ENCODE results near the gene NALCN. TPM values are rescaled to one million over a fixed set of nuclear protein-coding genes. Genes with fewer than 3 reads are reported as not detected.

The NALCN gene
- polyA plus RNA-seq, 1 experiment, result 2.2 TPM

GRCh38 chr13:101300531-101300930, 115.8 kb downstream of the NALCN start:
- Histone ChIP-seq H3K27ac (ENCODE audit: low read depth, low read length) (no peak overlapping the region), H3K9me3 (ENCODE audit: control insufficient read depth, insufficient read depth, low read length) (peaks cover 2% of the 10 kb centered on the region; the same call in 1 of the 2 replicates), H3K4me3 (ENCODE audit: low read depth, low read length) (no peak overlapping the region), H3K27me3 (ENCODE audit: control insufficient read depth, insufficient read depth, low read length) (no peaks in the 10 kb centered on the region)
- TF ChIP-seq CTCF (IDR thresholded peaks at IDR 0.05; ENCODE audit: low read depth, low read length), result no peak
- no peak for DNase-seq (ENCODE audit: low read depth, low spot score)
- ChIA-PET POLR2A (no interaction called here), CTCF (no interaction called here)

GRCh38 chr13:101298517-101298916, 117.8 kb downstream of the NALCN start:
- DNase-seq (ENCODE audit: low read depth, low spot score), result no peak
- no peaks in the 10 kb centered on the region for H3K27me3 ChIP-seq (ENCODE audit: control insufficient read depth, insufficient read depth, low read length)
- no peak overlapping the region for H3K27ac ChIP-seq (ENCODE audit: low read depth, low read length)
- TF ChIP-seq CTCF (IDR thresholded peaks at IDR 0.05; ENCODE audit: low read depth, low read length), result no peak
- no peak overlapping the region for H3K4me3 ChIP-seq (ENCODE audit: low read depth, low read length)
- peaks cover 2% of the 10 kb centered on the region; the same call in 1 of the 2 replicates for H3K9me3 ChIP-seq (ENCODE audit: control insufficient read depth, insufficient read depth, low read length)
- ChIA-PET POLR2A (no interaction called here), CTCF (interaction anchor here (0.9 to 1.5 kb wide), 3 partner anchors 11 to 154 kb away, joined by 3 to 4 read pairs (median 3); no protein-coding TSS in a partner anchor)

GRCh38 chr13:101297794-101298193, 118.5 kb downstream of the NALCN start:
- no peak for DNase-seq (ENCODE audit: low read depth, low spot score)
- Histone ChIP-seq H3K4me3 (ENCODE audit: low read depth, low read length) (no peak overlapping the region), H3K9me3 (ENCODE audit: control insufficient read depth, insufficient read depth, low read length) (peaks cover 2% of the 10 kb centered on the region; the same call in 1 of the 2 replicates), H3K27ac (ENCODE audit: low read depth, low read length) (no peak overlapping the region), H3K27me3 (ENCODE audit: control insufficient read depth, insufficient read depth, low read length) (no peaks in the 10 kb centered on the region)
- ChIA-PET POLR2A (no interaction called here), CTCF (interaction anchor here (0.9 to 1.5 kb wide), 2 partner anchors 29 to 153 kb away, joined by 3 to 4 read pairs; no protein-coding TSS in a partner anchor)
- TF ChIP-seq CTCF (IDR thresholded peaks at IDR 0.05; ENCODE audit: low read depth, low read length), result no peak

GRCh38 chr13:101292711-101293110, 123.6 kb downstream of the NALCN start:
- POLR2A ChIA-PET, result no interaction called here
- Histone ChIP-seq H3K9me3 (ENCODE audit: control insufficient read depth, insufficient read depth, low read length) (peaks cover 2% of the 10 kb centered on the region; the same call in 1 of the 2 replicates), H3K27ac (ENCODE audit: low read depth, low read length) (no peak overlapping the region), H3K4me3 (ENCODE audit: low read depth, low read length) (no peak overlapping the region), H3K27me3 (ENCODE audit: control insufficient read depth, insufficient read depth, low read length) (no peaks in the 10 kb centered on the region)
- CTCF ChIA-PET, result no interaction called here
- no peak for DNase-seq (ENCODE audit: low read depth, low spot score)
- TF ChIP-seq CTCF (IDR thresholded peaks at IDR 0.05; ENCODE audit: low read depth, low read length), result no peak

GRCh38 chr13:101291646-101292515, 124.4 kb downstream of the NALCN start:
- Histone ChIP-seq H3K9me3 (ENCODE audit: control insufficient read depth, insufficient read depth, low read length) (peaks cover 2% of the 10 kb centered on the region; the same call in 1 of the 2 replicates), H3K27ac (ENCODE audit: low read depth, low read length) (no peak overlapping the region), H3K27me3 (ENCODE audit: control insufficient read depth, insufficient read depth, low read length) (no peaks in the 10 kb centered on the region), H3K4me3 (ENCODE audit: low read depth, low read length) (no peak overlapping the region)
- no peak for TF ChIP-seq CTCF (IDR thresholded peaks at IDR 0.05; ENCODE audit: low read depth, low read length)
- POLR2A ChIA-PET, result no interaction called here
- CTCF ChIA-PET, result no interaction called here
- DNase-seq (ENCODE audit: low read depth, low spot score), result no peak

All from AG04450 (cell line).